GM12878 (cell line): ENCODE results near the gene PTPN21. TPM values are rescaled to one million over a fixed set of nuclear protein-coding genes. Genes with fewer than 3 reads are reported as not detected.

ENCODE experiments used
- ATAC-seq: fragments of 200-7000 bp; cut with Tn5 transposase; 3 replicates; pipeline ENCODE4 v1.9.1; 2020; ENCODE audit warnings: mild to moderate bottlenecking, moderate library complexity
- BruUV-seq: library from RNA; stranded (reverse); fragments of 400-500 nt; replicated peaks from 2 replicates; lab custom pipeline; 2021; lab: Mats Ljungman, UMichigan
- CTCF ChIA-PET: fragments of 300-600 bp; sonication (Branson Sonifier 250); formaldehyde crosslinking; extraction: SDS; loops from one replicate; lab custom pipeline; 2021; ENCODE audit warnings: inconsistent platforms; lab: Yijun Ruan, JAX
- POLR2A ChIA-PET: fragments of 350-600 bp; formaldehyde crosslinking; extraction: SDS; loops from one replicate; lab custom pipeline; 2021; ENCODE audit warnings: inconsistent platforms; lab: Charles Lee
- RAD21 ChIA-PET: fragments of 300-600 bp; sonication (Branson Sonifier 250); formaldehyde crosslinking; loops from one replicate; lab custom pipeline; 2023; ENCODE audit warnings: antibody characterized with exemption; ENCODE audit not compliant: unreplicated experiment; lab: Charles Lee
- SMC1A ChIA-PET: fragments of 300-600 bp; sonication (Branson Sonifier 250); formaldehyde crosslinking; loops from one replicate; lab custom pipeline; 2023; ENCODE audit not compliant: unreplicated experiment, uncharacterized antibody; lab: Charles Lee
- DNase-seq: peaks from one replicate; pipeline ENCODE4 v3.0.0-alpha.2; 2011; ENCODE audit warnings: low read depth, low spot score
- FAIRE-seq: peaks from 3 replicates; lab custom pipeline; 2011; peaks lifted over from hg19 to GRCh38; lab: Jason Lieb, UNC
- H2AFZ ChIP-seq: 2 replicates; pipeline ENCODE4 v1.6.0; 2011; ENCODE audit warnings: low read depth, low read length, control low read depth; ENCODE audit not compliant: control insufficient read depth
- H3K27ac ChIP-seq: 2 replicates; pipeline ENCODE4 v1.5.1; 2011; ENCODE audit warnings: control low read depth; ENCODE audit not compliant: control insufficient read depth, insufficient read depth
- H3K27me3 ChIP-seq, 2 experiments: replicated peaks in 1 of 2; 2 replicates each; pipeline versions ENCODE4 v1.6.0 to v1.6.1; 2011; ENCODE audit warnings: low read length in 1 of 2; ENCODE audit not compliant: control insufficient read depth in 2 of 2, insufficient read depth in 2 of 2
- H3K36me3 ChIP-seq, 2 experiments: 2 replicates each; pipeline ENCODE4 v1.5.1; 2011; ENCODE audit warnings: low read length in 1 of 2; ENCODE audit not compliant: control insufficient read depth in 2 of 2, insufficient read depth in 2 of 2
- H3K4me1 ChIP-seq: 2 replicates; pipeline ENCODE4 v1.6.1; 2011; ENCODE audit warnings: mild to moderate bottlenecking, low read length, moderate library complexity, mixed read lengths; ENCODE audit not compliant: control insufficient read depth, insufficient read depth
- H3K4me2 ChIP-seq: 2 replicates; pipeline ENCODE4 v1.6.0; 2011; ENCODE audit warnings: control low read depth; ENCODE audit not compliant: control insufficient read depth, insufficient read depth
- H3K4me3 ChIP-seq: fragments of 200-600 bp; sonication (generic); 2 replicates; pipeline ENCODE4 v1.5.1; 2016
- H3K79me2 ChIP-seq: 2 replicates; pipeline ENCODE4 v1.6.0; 2011; ENCODE audit warnings: low read length; ENCODE audit not compliant: control insufficient read depth, insufficient read depth
- H3K9ac ChIP-seq: 2 replicates; pipeline ENCODE4 v1.8.0; 2011; ENCODE audit warnings: low read length, control low read depth, mixed read lengths; ENCODE audit not compliant: control insufficient read depth, insufficient read depth
- H3K9me3 ChIP-seq: replicated peaks from 3 replicates; pipeline ENCODE4 v1.5.1; 2011; ENCODE audit warnings: mild to moderate bottlenecking, low read length; ENCODE audit not compliant: control insufficient read depth, insufficient read depth
- H4K20me1 ChIP-seq: 2 replicates; pipeline ENCODE4 v1.6.0; 2011; ENCODE audit not compliant: control insufficient read depth, insufficient read depth
- BCL11A ChIP-seq: IDR thresholded peaks from 2 replicates; pipeline ENCODE4 v1.6.1; 2011; ENCODE audit warnings: low read depth, low read length
- BMI1 ChIP-seq: fragments of 450-650 bp; IDR thresholded peaks from 2 replicates; pipeline ENCODE4 v1.6.1; 2016; ENCODE audit warnings: mild to moderate bottlenecking, moderate library complexity, borderline replicate concordance
- FOXM1 ChIP-seq: IDR thresholded peaks from 2 replicates; pipeline ENCODE4 v1.6.1; 2012; ENCODE audit warnings: low read depth, mild to moderate bottlenecking, inconsistent platforms, low read length, moderate library complexity
- HDAC6 ChIP-seq: fragments of 200-600 bp; sonication (generic); IDR thresholded peaks from one replicate; pipeline ENCODE4 v1.8.0; 2017; ENCODE audit warnings: antibody characterized with exemption; ENCODE audit not compliant: unreplicated experiment
- MXI1 ChIP-seq: fragments of 150-350 bp; IDR thresholded peaks from 2 replicates; pipeline ENCODE4 v1.6.1; 2011; ENCODE audit warnings: low read depth, mild to moderate bottlenecking, inconsistent platforms, low read length, improper control_type of control experiment
- NFYB ChIP-seq: IDR thresholded peaks from 2 replicates; pipeline ENCODE4 v1.6.1; 2011; ENCODE audit warnings: low read depth, mild to moderate bottlenecking, low read length, improper control_type of control experiment, moderate library complexity; ENCODE audit not compliant: insufficient read depth
- SIX5 ChIP-seq: IDR thresholded peaks from 2 replicates; pipeline ENCODE4 v1.6.1; 2011; ENCODE audit warnings: mild to moderate bottlenecking, low read depth, low read length, moderate library complexity; ENCODE audit not compliant: severe bottlenecking
- STAT1 ChIP-seq: fragments of 450-650 bp; conservative IDR thresholded peaks from 2 replicates; pipeline ENCODE4 v1.6.1; 2014; ENCODE audit warnings: antibody characterized with exemption, mild to moderate bottlenecking
- STAT3 ChIP-seq: IDR thresholded peaks from 2 replicates; pipeline ENCODE4 v1.6.1; 2011; ENCODE audit warnings: low read depth, low read length, improper control_type of control experiment
- TAF1 ChIP-seq: IDR thresholded peaks from 2 replicates; pipeline ENCODE4 v1.6.1; 2011; ENCODE audit warnings: mild to moderate bottlenecking, low read depth, low read length, borderline replicate concordance
- YBX1 ChIP-seq: fragments of 450-650 bp; IDR thresholded peaks from 2 replicates; pipeline ENCODE4 v1.6.1; 2016; ENCODE audit warnings: antibody characterized with exemption
- WGBS: methylation state at CpG from one replicate; pipeline ENCODE4 v1.1.6; 2016; ENCODE audit warnings: low lambda C conversion rate; ENCODE audit not compliant: insufficient replicate concordance, insufficient coverage; ENCODE audit errors: missing lambda C conversion rate; 5-methylcytosine and 5-hydroxymethylcytosine counted together
- in situ Hi-C: fragments of 300-500 bp; cut with MboI; formaldehyde crosslinking; loops from 9 replicates; pipeline ENCODE4 v1.14.3; 2018; ENCODE audit warnings: mixed read lengths
- intact Hi-C: fragments of 100-400 bp; cut with micrococcal nuclease; formaldehyde crosslinking; loops from one replicate; pipeline ENCODE4 v1.14.2; 2022; ENCODE audit not compliant: unreplicated experiment
- polyA plus RNA-seq, 11 experiments: library from polyadenylated mRNA; depleted of rRNA in 4 of 11; unstranded in 6 of 11; stranded (reverse) in 5 of 11; fragments of >200 nt; fragmentation: Nextera tagmentation in 4 of 11; fragmentation: Illumina TruSeq in 1 of 11; extraction: Ambion mirVana in 4 of 11; extraction: Trizol in 1 of 11; gene quantifications; 1 replicate in 1 of 11; 2 replicates in 10 of 11; pipeline versions ENCODE4 v1.2.1 to v1.2.3, GENCODE V29; 2011 to 2016; ENCODE audit warnings: inconsistent platforms in 2 of 11, missing spikeins in 2 of 11, low read depth in 1 of 11
- total RNA-seq, 4 experiments: library from RNA; depleted of rRNA in 3 of 4; stranded (reverse); fragments of >200 nt in 3 of 4; fragmentation: Illumina TruSeq in 1 of 4; extraction: Trizol in 1 of 4; gene quantifications; 2 replicates each; pipeline versions ENCODE4 v1.2.1 to v1.2.3, GENCODE V29; 2013 to 2021
- TF ChIP-seq, protein P1 (sequence below): IDR thresholded peaks from 2 replicates; pipeline ENCODE4 v1.6.1; 2011; ENCODE audit warnings: low read depth, low read length, improper control_type of control experiment, borderline replicate concordance
- TF ChIP-seq, protein P2 (sequence below): fragments of 450-650 bp; IDR thresholded peaks from 2 replicates; pipeline ENCODE4 v1.6.1; 2017; ENCODE audit warnings: mild to moderate bottlenecking

The PTPN21 gene
- total and polyA plus RNA-seq, 10 of the 15 experiments (the other 5 are each of a cell fraction or from before 2014, with no cell fraction given) = 0.01 to 0.23 (median 0.04) TPM; not detected in 3

DNA sequence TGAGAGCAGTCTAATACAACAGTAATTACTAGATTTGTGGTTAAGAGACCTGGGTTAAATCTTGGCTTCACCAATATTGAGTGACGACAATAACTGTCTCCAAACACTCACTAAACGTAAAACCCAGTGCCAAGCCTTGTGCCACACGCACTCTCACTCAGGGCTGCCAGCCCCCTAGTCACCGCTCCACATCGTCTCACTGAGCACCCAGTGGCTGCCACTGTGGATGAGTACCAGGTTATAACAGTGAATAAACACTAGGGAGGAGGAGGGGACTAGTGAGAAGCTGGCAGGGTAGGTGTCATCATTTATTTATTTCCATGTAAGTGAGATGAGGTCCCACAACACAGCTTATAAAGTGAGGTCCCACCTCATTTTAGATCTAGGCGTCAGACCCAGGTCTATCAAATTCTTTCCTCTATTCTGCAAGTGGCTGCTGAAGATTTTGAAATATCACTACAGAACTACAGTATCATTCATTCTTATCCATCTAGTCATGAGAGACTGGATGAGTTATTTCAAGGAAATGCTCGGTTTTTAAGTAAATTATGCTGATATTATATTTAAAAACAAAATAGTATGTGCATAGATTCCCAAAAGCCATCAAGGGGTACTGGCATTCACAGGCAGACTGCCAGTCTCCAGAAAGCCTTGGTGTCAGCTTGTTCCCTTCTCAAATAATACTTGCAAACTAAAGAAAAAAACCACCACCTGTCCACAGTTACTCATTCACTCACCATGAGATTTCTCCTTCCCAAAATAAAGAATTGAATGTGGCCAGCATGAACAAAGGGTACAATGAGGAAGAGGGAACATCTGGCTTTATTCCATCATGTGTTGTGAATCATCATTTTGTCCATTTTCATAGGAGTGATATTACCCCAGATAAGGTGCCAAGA, 84.0 kb downstream of the PTPN21 start (continued):
- TF ChIP-seq MXI1 = no peak

DNA sequence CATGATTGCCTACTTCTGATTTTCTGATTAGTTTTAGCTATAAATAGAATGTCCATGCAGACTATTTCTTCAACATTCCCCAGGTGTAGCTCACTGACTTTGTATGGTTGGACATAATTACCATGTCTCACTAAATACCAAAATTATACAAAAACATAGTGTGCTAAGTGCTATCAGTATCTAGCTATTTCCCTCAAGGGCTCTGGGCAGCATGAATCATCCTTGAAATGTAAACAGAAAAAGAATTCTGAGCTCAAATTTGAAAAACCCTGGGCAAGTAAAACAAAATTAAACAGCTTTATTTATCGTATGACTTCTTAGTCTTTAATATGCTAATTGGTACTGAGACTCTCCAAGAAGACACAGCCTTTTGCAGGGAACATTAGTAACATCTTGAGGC, 86.4 kb downstream of the PTPN21 start:
- ATAC-seq (no peak), FAIRE-seq (no peak), DNase-seq (no peak)
- no peaks in the 10 kb centered on the region for H3K4me1 ChIP-seq
- intact Hi-C loops = no loop called here
- ChIA-PET CTCF (interaction anchor here (0.6 kb wide), 2 partner anchors 20 to 1331 kb away, joined by 3 read pairs; no protein-coding TSS in a partner anchor), RAD21 (no interaction called here), SMC1A (interaction anchor here (0.7 to 1.4 kb wide), 2 partner anchors 10 to 15 kb away, joined by 3 read pairs; no protein-coding TSS in a partner anchor), POLR2A (no interaction called here)
- no peak overlapping the region for H3K4me2 ChIP-seq
- H3K36me3 ChIP-seq = no peaks in the 10 kb centered on the region
- H3K9ac ChIP-seq = no peak overlapping the region
- in situ Hi-C loops = no loop called here
- H3K9me3 ChIP-seq = no peaks in the 10 kb centered on the region
- no TSS peak for BruUV-seq
- 40% methylated on average over 1 of the region's 1 CpG for WGBS
- H4K20me1 ChIP-seq = no peaks in the 10 kb centered on the region
- no peak overlapping the region for H3K4me3 ChIP-seq
- no peaks in the 10 kb centered on the region for H3K79me2 ChIP-seq
- TF ChIP-seq HDAC6 = no peak
- TF ChIP-seq TAF1 = no peak
- TF ChIP-seq, protein P1, sequence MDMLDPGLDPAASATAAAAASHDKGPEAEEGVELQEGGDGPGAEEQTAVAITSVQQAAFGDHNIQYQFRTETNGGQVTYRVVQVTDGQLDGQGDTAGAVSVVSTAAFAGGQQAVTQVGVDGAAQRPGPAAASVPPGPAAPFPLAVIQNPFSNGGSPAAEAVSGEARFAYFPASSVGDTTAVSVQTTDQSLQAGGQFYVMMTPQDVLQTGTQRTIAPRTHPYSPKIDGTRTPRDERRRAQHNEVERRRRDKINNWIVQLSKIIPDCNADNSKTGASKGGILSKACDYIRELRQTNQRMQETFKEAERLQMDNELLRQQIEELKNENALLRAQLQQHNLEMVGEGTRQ = no peak
- no peak for TF ChIP-seq YBX1
- TF ChIP-seq BMI1 = no peak
- TF ChIP-seq FOXM1 = no peak
- no peak for TF ChIP-seq BCL11A
- no peak for TF ChIP-seq STAT1
- no peak for TF ChIP-seq NFYB
- TF ChIP-seq STAT3 = no peak
- TF ChIP-seq, protein P2, sequence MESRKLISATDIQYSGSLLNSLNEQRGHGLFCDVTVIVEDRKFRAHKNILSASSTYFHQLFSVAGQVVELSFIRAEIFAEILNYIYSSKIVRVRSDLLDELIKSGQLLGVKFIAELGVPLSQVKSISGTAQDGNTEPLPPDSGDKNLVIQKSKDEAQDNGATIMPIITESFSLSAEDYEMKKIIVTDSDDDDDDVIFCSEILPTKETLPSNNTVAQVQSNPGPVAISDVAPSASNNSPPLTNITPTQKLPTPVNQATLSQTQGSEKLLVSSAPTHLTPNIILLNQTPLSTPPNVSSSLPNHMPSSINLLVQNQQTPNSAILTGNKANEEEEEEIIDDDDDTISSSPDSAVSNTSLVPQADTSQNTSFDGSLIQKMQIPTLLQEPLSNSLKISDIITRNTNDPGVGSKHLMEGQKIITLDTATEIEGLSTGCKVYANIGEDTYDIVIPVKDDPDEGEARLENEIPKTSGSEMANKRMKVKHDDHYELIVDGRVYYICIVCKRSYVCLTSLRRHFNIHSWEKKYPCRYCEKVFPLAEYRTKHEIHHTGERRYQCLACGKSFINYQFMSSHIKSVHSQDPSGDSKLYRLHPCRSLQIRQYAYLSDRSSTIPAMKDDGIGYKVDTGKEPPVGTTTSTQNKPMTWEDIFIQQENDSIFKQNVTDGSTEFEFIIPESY = no peak
- TF ChIP-seq SIX5 = no peak
- H3K27ac ChIP-seq = no peak overlapping the region
- H3K27me3 ChIP-seq = no peaks in the 10 kb centered on the region
- H2AFZ ChIP-seq = no peak overlapping the region
